ENCODE data around the gene AGTR1. TPM values are rescaled to one million over a fixed set of nuclear protein-coding genes. Genes with fewer than 3 reads are reported as not detected.

AGTR1 gene
- total and polyA plus RNA-seq, 10 of the 15 experiments (the other 5 are each of a cell fraction or from before 2014, with no cell fraction given): not detected

DNA sequence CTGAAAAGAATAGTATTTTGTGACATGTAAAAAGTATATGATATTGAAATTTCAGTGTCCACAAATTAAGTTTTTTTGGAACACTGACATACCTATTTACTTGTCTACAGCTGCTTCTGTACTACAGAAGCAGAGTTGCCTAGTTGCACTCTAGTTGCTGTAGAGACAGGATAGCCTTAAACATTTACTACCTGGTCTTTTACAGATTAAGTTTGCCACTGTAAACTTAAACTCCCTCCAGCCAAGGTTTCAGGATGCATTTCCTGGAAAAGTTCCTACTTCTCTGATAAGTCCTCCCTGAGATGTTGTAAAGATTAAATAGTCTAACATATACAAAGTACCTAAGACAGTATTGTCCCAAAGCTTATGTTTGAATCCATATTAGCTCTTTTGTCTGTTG, 17.4 kb upstream of the AGTR1 start:
- H4K20me1 ChIP-seq (ENCODE audit: control insufficient read depth, insufficient read depth): no peaks in the 10 kb centered on the region
- ATAC-seq (no peak), DNase-seq (ENCODE audit: low read depth, low spot score) (no peak), FAIRE-seq (no peak)
- no peaks in the 10 kb centered on the region for H3K27me3 ChIP-seq (replicated peaks in 1 of 2; ENCODE audit: control insufficient read depth in 2 of 2, insufficient read depth in 2 of 2, low read length in 1 of 2)
- intact Hi-C loops (cut with micrococcal nuclease; ENCODE audit: unreplicated experiment): no loop called here
- in situ Hi-C loops (cut with MboI): no loop called here
- no peak overlapping the region for H3K9ac ChIP-seq (ENCODE audit: control insufficient read depth, insufficient read depth, low read length)
- H3K4me1 ChIP-seq (ENCODE audit: control insufficient read depth, insufficient read depth, low read length): no peaks in the 10 kb centered on the region
- ChIA-PET SMC1A (ENCODE audit: uncharacterized antibody, unreplicated experiment) (no interaction called here), CTCF (no interaction called here), RAD21 (ENCODE audit: unreplicated experiment) (no interaction called here), POLR2A (no interaction called here)
- H3K4me2 ChIP-seq (ENCODE audit: control insufficient read depth, insufficient read depth): no peak overlapping the region
- H3K79me2 ChIP-seq (ENCODE audit: control insufficient read depth, insufficient read depth, low read length): no peaks in the 10 kb centered on the region
- H2AFZ ChIP-seq (ENCODE audit: control insufficient read depth, low read depth, low read length): no peak overlapping the region
- BruUV-seq (replicated peaks): no TSS peak
- no peak overlapping the region for H3K4me3 ChIP-seq
- TF ChIP-seq ZSCAN29 (IDR thresholded peaks at IDR 0.05): no peak
- TF ChIP-seq RAD21 (IDR thresholded peaks at IDR 0.05; ENCODE audit: insufficient read depth, low read depth, low read length): no peak
- no peak for TF ChIP-seq NFXL1 (IDR thresholded peaks at IDR 0.05; ENCODE audit: borderline replicate concordance)
- no peak for TF ChIP-seq POU2F2 (IDR thresholded peaks at IDR 0.05; ENCODE audit: borderline replicate concordance, low read depth, low read length)
- TF ChIP-seq GATAD2B (conservative IDR thresholded peaks at IDR 0.05; ENCODE audit: low read depth): no peak
- no peak for TF ChIP-seq ZNF384 (IDR thresholded peaks at IDR 0.05; ENCODE audit: borderline replicate concordance, low read depth, low read length)
- TF ChIP-seq, protein P1, sequence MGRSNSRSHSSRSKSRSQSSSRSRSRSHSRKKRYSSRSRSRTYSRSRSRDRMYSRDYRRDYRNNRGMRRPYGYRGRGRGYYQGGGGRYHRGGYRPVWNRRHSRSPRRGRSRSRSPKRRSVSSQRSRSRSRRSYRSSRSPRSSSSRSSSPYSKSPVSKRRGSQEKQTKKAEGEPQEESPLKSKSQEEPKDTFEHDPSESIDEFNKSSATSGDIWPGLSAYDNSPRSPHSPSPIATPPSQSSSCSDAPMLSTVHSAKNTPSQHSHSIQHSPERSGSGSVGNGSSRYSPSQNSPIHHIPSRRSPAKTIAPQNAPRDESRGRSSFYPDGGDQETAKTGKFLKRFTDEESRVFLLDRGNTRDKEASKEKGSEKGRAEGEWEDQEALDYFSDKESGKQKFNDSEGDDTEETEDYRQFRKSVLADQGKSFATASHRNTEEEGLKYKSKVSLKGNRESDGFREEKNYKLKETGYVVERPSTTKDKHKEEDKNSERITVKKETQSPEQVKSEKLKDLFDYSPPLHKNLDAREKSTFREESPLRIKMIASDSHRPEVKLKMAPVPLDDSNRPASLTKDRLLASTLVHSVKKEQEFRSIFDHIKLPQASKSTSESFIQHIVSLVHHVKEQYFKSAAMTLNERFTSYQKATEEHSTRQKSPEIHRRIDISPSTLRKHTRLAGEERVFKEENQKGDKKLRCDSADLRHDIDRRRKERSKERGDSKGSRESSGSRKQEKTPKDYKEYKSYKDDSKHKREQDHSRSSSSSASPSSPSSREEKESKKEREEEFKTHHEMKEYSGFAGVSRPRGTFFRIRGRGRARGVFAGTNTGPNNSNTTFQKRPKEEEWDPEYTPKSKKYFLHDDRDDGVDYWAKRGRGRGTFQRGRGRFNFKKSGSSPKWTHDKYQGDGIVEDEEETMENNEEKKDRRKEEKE (IDR thresholded peaks at IDR 0.05): no peak
- TF ChIP-seq, protein P2, sequence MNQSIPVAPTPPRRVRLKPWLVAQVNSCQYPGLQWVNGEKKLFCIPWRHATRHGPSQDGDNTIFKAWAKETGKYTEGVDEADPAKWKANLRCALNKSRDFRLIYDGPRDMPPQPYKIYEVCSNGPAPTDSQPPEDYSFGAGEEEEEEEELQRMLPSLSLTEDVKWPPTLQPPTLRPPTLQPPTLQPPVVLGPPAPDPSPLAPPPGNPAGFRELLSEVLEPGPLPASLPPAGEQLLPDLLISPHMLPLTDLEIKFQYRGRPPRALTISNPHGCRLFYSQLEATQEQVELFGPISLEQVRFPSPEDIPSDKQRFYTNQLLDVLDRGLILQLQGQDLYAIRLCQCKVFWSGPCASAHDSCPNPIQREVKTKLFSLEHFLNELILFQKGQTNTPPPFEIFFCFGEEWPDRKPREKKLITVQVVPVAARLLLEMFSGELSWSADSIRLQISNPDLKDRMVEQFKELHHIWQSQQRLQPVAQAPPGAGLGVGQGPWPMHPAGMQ (IDR thresholded peaks at IDR 0.05; ENCODE audit: borderline replicate concordance): no peak
- TF ChIP-seq, protein P3, sequence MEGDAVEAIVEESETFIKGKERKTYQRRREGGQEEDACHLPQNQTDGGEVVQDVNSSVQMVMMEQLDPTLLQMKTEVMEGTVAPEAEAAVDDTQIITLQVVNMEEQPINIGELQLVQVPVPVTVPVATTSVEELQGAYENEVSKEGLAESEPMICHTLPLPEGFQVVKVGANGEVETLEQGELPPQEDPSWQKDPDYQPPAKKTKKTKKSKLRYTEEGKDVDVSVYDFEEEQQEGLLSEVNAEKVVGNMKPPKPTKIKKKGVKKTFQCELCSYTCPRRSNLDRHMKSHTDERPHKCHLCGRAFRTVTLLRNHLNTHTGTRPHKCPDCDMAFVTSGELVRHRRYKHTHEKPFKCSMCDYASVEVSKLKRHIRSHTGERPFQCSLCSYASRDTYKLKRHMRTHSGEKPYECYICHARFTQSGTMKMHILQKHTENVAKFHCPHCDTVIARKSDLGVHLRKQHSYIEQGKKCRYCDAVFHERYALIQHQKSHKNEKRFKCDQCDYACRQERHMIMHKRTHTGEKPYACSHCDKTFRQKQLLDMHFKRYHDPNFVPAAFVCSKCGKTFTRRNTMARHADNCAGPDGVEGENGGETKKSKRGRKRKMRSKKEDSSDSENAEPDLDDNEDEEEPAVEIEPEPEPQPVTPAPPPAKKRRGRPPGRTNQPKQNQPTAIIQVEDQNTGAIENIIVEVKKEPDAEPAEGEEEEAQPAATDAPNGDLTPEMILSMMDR (IDR thresholded peaks at IDR 0.05 in 2 of 3, conservative IDR thresholded peaks at IDR 0.05 in 1 of 3; ENCODE audit: control insufficient read depth in 2 of 3, extremely low read depth in 1 of 3, insufficient read depth in 1 of 3, low read depth in 3 of 3, low read length in 3 of 3): no peak
- TF ChIP-seq MTA3 (IDR thresholded peaks at IDR 0.05; ENCODE audit: borderline replicate concordance, low read length): no peak
- no peak for TF ChIP-seq SIX5 (IDR thresholded peaks at IDR 0.05; ENCODE audit: low read depth, low read length, severe bottlenecking)
- no peak for TF ChIP-seq FOXM1 (IDR thresholded peaks at IDR 0.05; ENCODE audit: low read depth, low read length)
- no peaks in the 10 kb centered on the region for H3K9me3 ChIP-seq (replicated peaks; ENCODE audit: control insufficient read depth, insufficient read depth, low read length)
- H3K36me3 ChIP-seq (ENCODE audit: control insufficient read depth in 2 of 2, insufficient read depth in 2 of 2, low read length in 1 of 2): no peaks in the 10 kb centered on the region
- H3K27ac ChIP-seq (ENCODE audit: control insufficient read depth, insufficient read depth): no peak overlapping the region
